GM18498 (cell line): ENCODE data around the gene GFRA3.
"Not testable (repeated sequence)": the region's sequence is repeated elsewhere in the genome, so short reads cannot be mapped to it uniquely, and the experiment has no call there.

Source experiments
- ATAC-seq: cut with Tn5 transposase; IDR thresholded peaks from one replicate; pipeline ENCODE4 v1.9.1; 2021; ENCODE audit warnings: mild to moderate bottlenecking, moderate library complexity; ENCODE audit not compliant: unreplicated experiment

Gene GFRA3

DNA sequence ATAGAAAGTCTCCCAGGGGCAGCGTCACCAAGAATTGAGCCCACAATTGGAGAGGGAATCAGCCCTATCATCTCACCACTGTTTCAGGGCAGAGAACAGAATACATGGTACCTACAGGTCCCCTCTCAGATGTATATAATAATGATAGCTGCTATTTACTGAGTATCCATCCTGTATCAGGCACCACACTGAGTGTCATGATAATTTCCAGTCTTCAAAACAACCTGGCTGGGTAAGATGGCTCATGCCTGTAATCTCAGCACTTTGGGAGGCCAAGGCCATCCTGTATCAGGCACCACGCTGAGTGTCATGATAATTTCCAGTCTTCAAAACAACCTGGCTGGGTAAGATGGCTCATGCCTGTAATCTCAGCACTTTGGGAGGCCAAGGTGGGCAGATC is 26.6 kb downstream of the GFRA3 start:
- ATAC-seq: not testable (repeated sequence)

DNA sequence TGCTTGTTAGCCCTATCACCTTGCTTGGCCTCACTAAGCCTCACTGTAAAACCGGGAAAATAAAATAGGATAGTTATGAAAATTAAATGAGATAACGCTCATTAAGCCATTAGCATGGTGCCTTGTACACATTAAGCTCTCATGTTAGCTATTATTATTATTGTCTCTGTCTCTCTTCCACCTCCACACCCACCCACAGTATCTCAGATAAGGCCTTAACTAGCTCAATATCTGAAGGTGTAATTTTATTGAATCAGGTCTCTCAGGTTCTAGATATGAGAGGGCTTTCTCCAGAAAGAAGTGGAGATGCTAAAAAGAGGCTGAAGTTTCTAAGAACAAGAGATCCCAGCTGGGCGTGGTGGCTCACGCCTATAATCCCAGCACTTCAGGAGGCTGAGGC is 27.6 kb downstream of the GFRA3 start:
- ATAC-seq: no peak

DNA sequence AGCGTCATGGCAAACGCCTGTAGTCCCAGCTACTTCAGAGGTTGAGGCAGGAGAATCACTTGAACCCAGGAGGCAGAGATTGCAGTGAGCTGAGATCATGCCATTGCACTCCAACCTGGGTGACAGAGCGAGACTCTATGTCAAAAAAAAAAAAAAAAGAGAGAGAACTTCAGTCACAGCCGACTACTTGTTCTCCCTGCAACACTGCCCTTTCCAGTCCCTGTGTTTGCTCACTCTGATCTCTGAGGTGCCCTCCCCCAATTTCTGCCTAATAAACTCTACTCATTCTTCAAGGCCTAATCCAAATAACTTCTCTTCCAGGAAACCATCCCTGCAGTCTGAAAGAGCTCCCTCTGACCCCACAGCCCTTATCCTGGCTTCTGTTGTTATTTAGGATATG is 28.1 kb downstream of the GFRA3 start:
- ATAC-seq: no peak

DNA sequence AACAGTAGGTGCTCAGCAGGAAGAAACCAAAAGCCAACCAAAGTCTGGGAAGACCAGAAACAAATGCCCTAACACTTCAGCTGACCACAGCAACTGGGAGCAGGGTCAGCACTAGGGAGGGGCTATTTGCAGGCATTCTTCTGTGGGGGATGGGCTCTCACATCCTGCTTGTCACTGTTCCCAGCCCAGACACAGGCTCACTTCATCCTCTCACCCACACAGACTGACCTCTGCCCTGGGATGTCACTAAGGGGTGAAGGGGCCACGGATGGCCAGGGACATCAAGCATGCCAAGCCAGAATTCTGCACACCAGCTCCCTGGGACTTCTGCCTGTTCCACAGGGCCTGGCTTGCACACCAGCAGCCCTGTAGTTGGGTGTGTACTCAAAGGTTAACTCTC is 28.7 kb downstream of the GFRA3 start:
- no peak for ATAC-seq

DNA sequence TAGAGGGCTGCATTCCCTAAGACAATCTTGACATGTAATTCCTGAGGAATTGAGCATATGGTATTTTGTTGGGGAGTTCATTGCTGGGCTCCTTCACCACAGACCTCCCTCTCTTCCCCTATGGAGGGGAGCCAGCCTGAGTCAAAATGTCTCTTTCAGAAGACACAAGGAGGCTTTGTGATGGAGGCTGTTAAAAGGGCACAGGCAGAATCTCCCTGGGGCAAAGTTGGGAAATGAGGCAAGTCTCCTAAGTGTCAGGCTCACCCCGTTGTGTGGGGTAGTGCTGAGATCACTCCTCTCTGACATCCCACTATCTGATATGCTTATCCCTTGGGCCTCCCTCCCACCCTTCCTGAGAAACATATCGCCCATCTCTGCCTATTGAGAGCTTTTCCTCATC is 30.6 kb downstream of the GFRA3 start:
- ATAC-seq: no peak

DNA sequence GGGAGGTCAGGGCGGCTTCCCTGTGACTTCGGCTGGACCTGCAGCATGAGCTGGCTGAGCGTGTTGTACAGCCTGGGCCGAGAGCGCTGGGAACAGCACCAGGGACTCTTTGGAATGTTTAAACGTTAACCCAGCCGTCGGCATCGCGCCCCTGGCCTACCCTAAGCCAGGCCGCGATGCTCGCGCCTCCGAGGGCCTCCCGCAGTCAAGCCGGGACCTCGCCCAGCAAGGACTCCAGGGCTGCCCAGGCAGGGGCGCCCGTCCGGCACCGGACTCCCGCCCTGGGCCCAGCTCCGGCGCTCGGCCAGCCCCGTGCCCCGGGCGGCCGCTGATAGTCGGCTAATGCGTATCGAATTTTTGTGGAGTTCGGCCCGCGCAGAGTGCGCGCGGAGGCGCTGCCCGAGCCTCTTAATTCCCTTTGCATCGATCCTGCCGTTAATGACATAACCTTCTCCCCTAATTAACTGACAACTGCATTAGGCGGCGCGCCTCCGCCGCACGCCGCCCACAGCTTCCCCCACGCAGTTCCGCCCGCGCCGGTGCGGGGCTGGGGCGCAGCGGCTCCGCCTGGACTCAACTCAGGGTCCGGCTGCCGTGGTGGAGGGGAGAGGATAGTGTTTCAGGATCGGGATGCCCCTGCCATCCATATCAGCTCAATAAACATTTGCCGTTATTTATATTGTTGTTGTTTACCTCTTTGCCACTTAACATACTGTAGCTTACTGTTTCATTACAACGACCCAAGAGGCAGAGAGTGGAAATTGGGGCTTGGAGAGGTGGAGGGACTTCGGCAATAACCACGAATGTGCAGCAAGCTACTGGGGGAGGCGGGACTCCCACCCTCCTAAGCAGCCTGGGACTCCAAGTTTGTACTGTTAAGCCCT is 32.5 kb downstream of the GFRA3 start:
- no peak for ATAC-seq

DNA sequence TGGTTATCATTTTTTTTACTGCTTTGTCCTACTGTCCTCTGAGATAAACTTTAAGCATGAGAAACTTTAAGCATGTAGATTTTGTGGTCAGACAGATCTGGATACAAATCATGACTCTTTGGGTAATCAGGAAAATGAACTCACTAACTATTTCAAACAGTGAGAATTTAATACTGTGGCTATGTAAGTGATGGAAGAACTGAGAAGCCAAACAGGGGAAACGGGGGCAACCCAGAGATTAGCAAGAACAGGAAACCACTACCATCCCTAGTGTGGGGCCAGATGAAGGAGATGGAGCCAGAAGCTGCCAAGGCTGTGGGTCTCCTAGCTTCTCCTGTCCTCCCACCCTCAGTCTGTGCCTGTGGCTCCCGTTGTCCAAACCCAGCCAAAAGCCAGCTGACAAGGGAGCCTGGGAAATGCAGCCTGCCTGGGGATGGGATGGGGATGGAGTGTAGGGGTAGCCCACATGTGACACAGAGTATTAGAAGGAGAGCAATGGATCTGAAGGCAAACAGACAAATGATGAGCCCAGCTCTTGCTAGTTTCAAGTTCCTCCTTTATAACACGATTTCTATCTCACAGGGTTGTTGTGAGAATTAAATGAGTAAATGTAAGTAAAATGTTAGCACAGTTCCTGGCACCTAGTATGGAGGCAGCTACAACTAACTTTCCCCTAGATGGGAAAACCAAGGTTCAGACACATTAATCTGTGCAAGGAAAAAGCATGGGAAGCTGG is 33.6 kb downstream of the GFRA3 start:
- ATAC-seq: no peak

DNA sequence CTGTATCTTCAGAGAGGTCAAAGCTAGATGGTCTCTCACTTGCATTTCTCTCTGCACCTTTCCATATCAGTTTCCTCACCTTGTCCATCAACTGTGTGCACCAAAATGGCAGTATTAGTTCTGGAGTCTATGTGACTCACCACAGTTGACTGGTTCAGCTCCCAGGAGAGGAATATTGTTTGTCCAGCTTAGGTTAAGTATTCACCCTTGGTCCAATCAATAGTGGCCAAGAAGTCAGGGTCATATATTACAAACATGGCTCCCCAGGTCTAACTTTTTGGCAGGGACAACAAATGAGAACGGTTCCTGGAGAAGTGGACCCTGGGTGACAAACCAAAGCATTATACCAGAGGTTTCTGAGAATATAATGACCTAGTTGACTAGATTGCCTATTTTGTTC is 36.4 kb downstream of the GFRA3 start:
- no peak for ATAC-seq

DNA sequence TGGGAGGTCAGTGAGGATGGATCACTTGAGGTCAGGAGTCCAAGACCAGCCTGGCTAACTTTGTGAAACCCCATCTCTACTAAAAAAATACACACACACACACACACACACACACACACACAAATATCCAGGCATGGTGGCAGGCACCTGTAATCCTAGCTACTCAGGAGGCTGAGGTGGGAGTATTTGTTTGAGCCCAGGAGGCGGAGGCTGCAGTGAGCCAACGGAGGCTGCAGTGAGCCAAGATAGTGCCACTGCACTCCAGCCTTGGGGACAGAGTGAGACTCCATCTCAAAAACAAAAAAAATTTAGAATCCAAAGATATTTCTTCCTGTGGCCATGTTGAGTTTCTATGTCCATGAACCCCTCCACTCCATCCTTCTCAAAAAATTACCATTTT is 39.8 kb downstream of the GFRA3 start:
- ATAC-seq: no peak

DNA sequence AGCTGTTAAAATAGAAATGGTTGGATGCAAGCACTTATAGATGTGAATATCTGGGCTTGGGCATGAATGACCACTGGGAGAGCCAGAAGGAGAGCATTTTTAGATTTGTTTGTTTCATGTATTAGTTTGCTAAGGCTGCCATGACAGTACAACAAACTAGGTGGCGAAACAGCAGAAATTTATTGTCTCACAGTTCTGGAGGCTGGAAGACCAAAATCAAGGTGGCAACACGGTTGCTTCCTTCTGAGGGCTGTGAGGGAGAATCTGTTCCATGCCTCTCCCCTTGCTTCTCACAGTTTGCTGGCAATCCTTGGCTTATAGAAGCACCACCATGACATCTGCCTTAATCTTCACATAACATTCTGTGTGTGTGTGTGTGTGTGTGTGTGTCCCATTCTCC is 41.1 kb downstream of the GFRA3 start:
- no peak for ATAC-seq

DNA sequence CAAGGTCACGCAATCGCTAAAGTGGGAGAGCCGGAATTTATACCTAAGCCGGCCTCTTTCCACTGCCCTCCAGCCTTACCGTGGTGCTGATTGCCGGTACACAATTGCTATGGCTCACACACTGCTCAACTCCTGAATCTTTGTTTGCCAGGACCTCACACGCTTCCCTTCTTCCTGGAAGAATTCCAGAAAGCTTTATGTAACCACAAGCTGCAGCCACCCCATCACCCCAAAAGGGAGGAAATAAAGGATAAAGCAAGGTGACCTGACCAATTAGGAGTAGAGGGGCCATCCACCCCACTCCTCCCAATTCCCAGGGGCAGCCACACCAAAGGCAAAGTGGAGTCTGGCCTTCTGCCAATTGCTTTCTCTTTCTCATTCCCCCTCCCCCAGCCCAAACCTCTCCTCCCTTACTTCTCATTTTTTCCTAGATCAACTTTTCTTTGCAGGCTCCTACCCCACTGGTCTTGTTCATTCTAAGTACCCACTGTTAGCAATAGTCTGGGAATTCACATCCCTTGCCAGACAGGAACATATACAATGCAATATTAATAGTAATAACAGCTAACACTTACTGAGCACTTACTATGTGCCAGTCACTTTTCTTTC is 43.3 kb downstream of the GFRA3 start:
- no peak for ATAC-seq

DNA sequence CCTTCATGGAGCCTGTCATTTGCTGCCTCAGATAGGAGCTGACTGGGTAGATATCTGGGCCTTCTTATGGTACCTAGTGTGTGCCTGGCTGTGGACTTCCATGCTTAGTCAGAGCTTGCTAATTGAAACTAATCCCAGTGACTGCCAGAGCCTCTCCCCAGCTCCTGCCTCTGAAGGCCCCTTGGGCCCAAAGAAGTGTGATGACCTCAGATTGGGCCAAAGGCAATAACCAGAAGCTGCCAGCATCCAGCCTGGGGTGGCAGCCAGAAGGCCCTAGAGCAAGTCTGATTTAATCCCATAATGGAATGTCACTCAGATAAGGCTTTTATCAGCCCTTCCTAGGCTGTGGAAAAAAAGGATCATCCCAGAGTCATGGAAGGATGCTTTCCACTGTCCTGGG is 44.2 kb downstream of the GFRA3 start:
- no peak for ATAC-seq

DNA sequence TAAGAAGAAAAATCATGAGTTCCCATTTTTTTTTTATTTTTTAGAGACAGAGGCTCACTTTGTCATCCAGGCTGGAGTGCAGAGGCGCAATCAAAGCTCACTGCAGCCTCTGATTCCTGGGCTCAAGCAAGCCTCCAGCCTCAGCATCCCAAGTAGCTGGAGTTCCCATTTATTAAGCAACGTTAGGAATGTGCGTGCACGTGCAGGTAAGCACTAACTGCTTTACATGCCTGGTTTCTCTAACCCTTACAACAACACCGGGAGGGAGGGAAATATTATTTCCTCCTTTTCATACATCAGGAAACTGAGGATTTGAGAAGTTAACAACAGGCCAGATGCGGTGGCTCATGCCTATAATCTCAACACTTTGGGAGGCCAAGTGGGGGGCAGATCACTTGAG is 45.0 kb downstream of the GFRA3 start:
- no peak for ATAC-seq

DNA sequence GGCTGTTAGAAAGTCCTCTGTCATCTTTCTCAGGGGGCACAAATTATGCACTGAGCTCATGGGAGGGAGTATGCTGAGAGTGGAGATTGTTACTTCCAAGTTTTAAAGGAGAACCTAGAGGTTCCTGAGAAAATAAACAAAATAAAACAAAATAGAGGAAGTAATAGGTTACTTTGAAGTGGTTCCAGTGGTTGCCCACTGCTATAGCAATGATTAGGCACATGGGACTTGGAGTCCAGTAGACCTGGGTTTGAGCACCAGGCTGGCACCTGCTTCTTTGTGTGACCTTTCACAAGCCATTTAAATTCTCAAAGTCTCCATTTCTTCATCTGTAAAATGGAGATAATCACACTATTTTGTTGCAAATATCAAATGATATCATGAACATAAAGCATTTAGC is 47.5 kb downstream of the GFRA3 start:
- ATAC-seq: no peak

DNA sequence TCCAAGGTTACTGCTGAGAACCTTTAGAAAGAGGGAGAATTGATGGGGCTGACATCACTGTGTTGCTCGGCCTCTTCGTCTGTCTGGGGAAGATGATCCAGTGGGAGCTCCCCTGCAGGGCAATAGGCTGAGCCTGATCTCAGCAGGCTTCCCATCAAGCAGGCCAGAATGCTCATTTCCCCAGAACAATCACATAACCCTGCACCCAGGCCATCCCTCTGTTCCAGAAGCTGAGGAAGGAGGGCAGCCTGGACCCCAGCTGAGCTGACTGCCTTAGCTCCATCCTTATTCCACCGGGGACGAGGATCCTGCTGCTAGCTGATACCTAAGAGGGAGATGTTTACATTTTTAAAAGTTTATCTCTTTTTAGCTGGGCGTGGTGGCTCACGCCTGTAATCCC is 49.7 kb downstream of the GFRA3 start:
- ATAC-seq: no peak

DNA sequence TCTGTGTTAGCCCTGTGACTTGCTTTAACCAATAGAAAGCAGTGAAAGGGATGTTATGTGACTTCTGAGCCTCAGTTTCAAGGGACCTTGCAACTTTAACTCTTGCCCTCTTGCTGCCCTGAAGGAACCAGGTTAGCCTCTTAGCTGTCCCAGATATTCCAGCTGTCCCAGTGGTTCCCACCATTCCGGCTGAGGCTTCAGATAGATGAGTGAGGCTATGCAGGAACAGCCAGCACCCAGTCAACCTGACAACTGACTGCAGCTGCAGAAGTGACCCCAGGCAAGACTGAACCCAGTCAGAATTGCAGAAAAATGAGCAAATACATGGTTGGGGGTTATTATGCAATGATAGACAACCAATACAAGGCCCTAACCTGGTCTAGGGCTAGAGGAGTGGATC is 50.9 kb downstream of the GFRA3 start:
- ATAC-seq: no peak

DNA sequence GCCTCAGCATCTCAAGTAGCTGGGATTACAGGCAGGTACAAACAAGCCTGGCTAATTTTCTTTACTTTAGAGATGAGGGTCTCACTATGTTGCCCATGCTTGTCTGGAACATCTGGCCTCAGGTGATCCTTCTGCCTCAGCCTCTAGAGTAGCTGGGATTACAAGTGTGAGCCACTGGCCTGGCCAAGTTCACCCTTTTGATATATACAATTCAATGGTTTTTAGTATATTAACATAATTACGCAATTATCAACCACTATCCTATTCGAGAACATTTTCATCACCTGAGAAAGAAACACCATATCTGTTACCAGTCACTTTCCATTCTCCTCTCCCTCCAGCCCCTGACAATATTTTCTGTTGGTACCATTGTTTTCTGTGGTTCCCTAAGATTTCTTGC is 57.6 kb downstream of the GFRA3 start:
- no peak for ATAC-seq

DNA sequence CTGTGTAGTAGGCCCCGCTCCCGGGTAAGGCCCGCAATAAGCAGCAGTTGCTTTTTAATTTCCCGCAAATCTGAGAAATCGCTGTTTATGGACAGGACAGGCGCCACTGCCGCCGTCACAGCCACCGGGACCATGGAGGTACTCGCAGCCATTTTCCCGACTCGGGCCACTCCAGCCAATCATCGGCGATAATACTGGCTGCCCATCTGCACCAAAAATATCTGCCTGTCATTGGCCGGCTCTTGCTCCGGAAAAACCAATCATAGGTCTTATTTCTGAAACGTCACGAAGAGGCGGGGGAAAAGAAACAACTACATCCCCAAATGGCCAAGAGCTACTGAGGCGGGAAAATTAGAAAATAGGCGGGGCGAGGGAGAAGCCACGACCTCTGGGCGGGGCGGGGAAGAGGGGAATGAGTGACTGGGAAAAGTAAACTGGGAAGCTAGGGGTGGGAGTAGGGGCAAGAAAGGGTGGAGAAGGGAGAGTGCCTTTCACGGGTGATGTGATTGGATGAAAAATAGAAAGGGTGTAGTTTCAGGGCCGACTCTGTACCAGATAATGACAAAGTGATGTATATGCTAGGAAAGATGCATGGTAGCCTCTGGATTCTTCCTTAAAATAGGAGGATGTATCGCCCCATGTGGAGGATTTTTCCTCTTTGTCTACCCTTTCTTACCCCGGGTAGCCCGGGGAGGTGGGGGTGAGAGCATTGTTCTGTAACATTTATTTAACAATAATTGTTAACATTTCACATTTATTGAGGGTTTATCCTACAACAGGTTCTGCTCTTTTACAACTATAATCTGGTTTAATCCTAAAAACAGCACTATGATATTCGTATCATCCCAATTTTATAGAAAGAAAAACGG is 61.0 kb downstream of the GFRA3 start, which contains the start of gene CDC23:
TSS of gene CDC23 (minus strand) at position 163 of the 869 bp plus-strand sequence. CDS start at position 152, 11 bp downstream.
- peak; percentile 96 for ATAC-seq

DNA sequence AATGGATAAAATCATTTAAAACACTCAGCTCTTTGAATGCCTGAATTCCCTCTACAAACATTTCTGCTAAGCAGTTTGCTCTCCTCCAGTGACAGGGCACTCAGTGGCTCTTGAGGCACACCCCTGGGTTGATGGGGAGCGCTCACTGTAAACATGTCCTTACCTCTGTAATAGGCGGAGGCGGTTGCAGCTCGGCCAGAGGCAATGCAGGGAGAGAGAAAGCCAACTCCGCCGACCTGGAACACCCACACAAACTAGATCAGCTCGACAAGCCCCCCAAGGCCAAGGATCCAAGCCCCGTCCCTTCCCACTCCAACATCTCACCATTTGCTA is 61.6 kb downstream of the GFRA3 start:
- peak; percentile 17 for ATAC-seq

DNA sequence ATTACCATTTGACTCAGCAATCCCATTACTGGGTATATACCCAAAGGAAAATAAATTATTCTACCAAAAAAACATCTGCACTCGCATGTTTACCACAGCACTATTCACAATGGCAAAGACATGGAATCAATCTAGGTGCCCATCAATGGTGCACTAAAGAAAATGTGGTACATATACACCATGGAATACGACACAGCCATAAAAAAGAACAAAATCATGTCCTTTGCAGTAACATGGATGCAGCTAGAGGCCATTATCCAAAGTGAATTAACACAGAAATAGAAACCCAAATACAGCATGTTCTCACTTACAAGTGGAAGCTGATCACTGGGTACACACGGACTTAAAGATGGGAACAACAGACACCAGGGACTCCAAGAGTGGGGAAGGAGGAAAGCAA is 63.4 kb downstream of the GFRA3 start:
- ATAC-seq: no peak
